Measurements from ENCODE around the gene TNFRSF11A. TPM values are rescaled to one million over a fixed set of nuclear protein-coding genes. Genes with fewer than 3 reads are reported as not detected.

Gene TNFRSF11A
- total RNA-seq, 1 donor from 2014 or later: 0.75 TPM

DNA sequence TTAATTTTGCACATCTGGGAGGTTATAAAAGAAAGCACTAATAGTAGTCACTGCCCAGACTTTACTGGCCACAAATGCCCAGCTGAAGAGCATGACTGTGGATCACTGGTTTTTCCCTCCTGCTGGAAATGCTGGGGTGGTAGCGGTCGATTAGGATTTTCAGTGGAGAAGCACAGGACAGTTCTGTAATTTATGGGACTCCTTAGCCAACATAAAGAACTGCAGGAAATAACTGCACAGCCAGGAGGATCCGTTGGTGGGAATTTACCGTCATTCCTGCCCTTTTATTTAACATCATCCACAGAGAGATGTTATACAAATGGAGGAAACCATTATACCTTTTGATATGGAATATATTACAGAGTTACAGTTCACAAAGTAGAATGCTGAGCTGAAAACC is 61.5 kb downstream of the TNFRSF11A start:
- H3K4me1 Mint-ChIP-seq (ENCODE audit: low read depth, unreplicated experiment): peaks cover 16% of the 10 kb centered on the region
- Histone ChIP-seq H3K4me1 (ENCODE audit: insufficient read depth, low read length) (no peaks in the 10 kb centered on the region), H3K27ac (ENCODE audit: low read depth, low read length) (no peak overlapping the region), H3K4me2 (ENCODE audit: low read length) (no peak overlapping the region), H3K79me2 (ENCODE audit: insufficient read depth, low read length) (no peaks in the 10 kb centered on the region), H3K27me3 (ENCODE audit: insufficient read depth, low read length) (no peaks in the 10 kb centered on the region), H3K4me3 (ENCODE audit: insufficient read depth, low read depth, low read length) (no peak overlapping the region), H3K9me3 (ENCODE audit: insufficient read depth, low read depth, low read length) (no peaks in the 10 kb centered on the region), H3K9ac (ENCODE audit: low read length) (no peak overlapping the region), H3K36me3 (ENCODE audit: insufficient read depth, low read length) (no peaks in the 10 kb centered on the region), H4K20me1 (ENCODE audit: insufficient read depth, low read length) (no peaks in the 10 kb centered on the region), H2AFZ (ENCODE audit: low read depth, low read length) (no peak overlapping the region)
- FAIRE-seq (no peak), DNase-seq (ENCODE audit: low read depth) (no peak)
- no peaks in the 10 kb centered on the region for H3K36me3 Mint-ChIP-seq (ENCODE audit: low read depth, unreplicated experiment)
- H3K9me3 Mint-ChIP-seq (ENCODE audit: unreplicated experiment): peaks cover 4% of the 10 kb centered on the region
- TF ChIP-seq, protein P1, sequence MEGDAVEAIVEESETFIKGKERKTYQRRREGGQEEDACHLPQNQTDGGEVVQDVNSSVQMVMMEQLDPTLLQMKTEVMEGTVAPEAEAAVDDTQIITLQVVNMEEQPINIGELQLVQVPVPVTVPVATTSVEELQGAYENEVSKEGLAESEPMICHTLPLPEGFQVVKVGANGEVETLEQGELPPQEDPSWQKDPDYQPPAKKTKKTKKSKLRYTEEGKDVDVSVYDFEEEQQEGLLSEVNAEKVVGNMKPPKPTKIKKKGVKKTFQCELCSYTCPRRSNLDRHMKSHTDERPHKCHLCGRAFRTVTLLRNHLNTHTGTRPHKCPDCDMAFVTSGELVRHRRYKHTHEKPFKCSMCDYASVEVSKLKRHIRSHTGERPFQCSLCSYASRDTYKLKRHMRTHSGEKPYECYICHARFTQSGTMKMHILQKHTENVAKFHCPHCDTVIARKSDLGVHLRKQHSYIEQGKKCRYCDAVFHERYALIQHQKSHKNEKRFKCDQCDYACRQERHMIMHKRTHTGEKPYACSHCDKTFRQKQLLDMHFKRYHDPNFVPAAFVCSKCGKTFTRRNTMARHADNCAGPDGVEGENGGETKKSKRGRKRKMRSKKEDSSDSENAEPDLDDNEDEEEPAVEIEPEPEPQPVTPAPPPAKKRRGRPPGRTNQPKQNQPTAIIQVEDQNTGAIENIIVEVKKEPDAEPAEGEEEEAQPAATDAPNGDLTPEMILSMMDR (IDR thresholded peaks at IDR 0.05; ENCODE audit: insufficient read depth, low read depth, low read length): no peak
- no peak for TF ChIP-seq EZH2 (IDR thresholded peaks at IDR 0.05; ENCODE audit: insufficient read depth, low read length)
- no peaks in the 10 kb centered on the region for H3K27me3 Mint-ChIP-seq (ENCODE audit: low read depth, unreplicated experiment)
- H3K4me3 Mint-ChIP-seq (ENCODE audit: unreplicated experiment): no peak overlapping the region
- no peak overlapping the region for H3K27ac Mint-ChIP-seq (ENCODE audit: unreplicated experiment)

DNA sequence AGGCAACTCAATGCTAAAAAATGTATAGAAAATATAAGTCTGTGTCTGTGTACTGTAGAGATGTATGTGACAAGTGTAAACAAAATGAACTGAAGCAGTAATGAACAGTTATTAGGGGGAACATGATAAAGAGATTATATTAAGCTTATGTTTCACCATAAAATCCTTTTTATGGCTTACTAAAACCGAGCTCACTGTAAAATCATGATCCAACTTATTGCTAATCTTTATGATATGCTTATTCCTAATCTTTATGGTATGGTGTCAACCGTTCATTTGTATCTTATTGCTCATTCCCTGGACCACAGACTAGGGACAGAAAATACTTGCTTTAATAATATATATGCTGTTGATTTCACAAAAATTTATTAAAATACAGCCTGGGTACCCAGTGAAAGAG is 62.1 kb downstream of the TNFRSF11A start:
- H3K79me2 ChIP-seq (ENCODE audit: insufficient read depth, low read length): no peaks in the 10 kb centered on the region
- no peaks in the 10 kb centered on the region for H3K36me3 ChIP-seq (ENCODE audit: insufficient read depth, low read length)
- no peak overlapping the region for H3K9ac ChIP-seq (ENCODE audit: low read length)
- no peak overlapping the region for H3K4me3 Mint-ChIP-seq (ENCODE audit: unreplicated experiment)
- H3K9me3 Mint-ChIP-seq (ENCODE audit: unreplicated experiment): peaks cover 4% of the 10 kb centered on the region
- H3K27me3 Mint-ChIP-seq (ENCODE audit: low read depth, unreplicated experiment): no peaks in the 10 kb centered on the region
- H3K27ac ChIP-seq (ENCODE audit: low read depth, low read length): no peak overlapping the region
- no peaks in the 10 kb centered on the region for H3K27me3 ChIP-seq (ENCODE audit: insufficient read depth, low read length)
- no peaks in the 10 kb centered on the region for H3K36me3 Mint-ChIP-seq (ENCODE audit: low read depth, unreplicated experiment)
- H3K27ac Mint-ChIP-seq (ENCODE audit: unreplicated experiment): no peak overlapping the region
- no peak for DNase-seq (ENCODE audit: low read depth)
- H3K4me1 ChIP-seq (ENCODE audit: insufficient read depth, low read length): no peaks in the 10 kb centered on the region
- H3K9me3 ChIP-seq (ENCODE audit: insufficient read depth, low read depth, low read length): no peaks in the 10 kb centered on the region
- TF ChIP-seq EZH2 (IDR thresholded peaks at IDR 0.05; ENCODE audit: insufficient read depth, low read length): no peak
- TF ChIP-seq, protein P1 (IDR thresholded peaks at IDR 0.05; ENCODE audit: insufficient read depth, low read depth, low read length): no peak
- no peak overlapping the region for H2AFZ ChIP-seq (ENCODE audit: low read depth, low read length)
- no peaks in the 10 kb centered on the region for H4K20me1 ChIP-seq (ENCODE audit: insufficient read depth, low read length)
- no peak overlapping the region for H3K4me3 ChIP-seq (ENCODE audit: insufficient read depth, low read depth, low read length)
- no peak overlapping the region for H3K4me2 ChIP-seq (ENCODE audit: low read length)
- peaks cover 16% of the 10 kb centered on the region for H3K4me1 Mint-ChIP-seq (ENCODE audit: low read depth, unreplicated experiment)
- FAIRE-seq: no peak

DNA sequence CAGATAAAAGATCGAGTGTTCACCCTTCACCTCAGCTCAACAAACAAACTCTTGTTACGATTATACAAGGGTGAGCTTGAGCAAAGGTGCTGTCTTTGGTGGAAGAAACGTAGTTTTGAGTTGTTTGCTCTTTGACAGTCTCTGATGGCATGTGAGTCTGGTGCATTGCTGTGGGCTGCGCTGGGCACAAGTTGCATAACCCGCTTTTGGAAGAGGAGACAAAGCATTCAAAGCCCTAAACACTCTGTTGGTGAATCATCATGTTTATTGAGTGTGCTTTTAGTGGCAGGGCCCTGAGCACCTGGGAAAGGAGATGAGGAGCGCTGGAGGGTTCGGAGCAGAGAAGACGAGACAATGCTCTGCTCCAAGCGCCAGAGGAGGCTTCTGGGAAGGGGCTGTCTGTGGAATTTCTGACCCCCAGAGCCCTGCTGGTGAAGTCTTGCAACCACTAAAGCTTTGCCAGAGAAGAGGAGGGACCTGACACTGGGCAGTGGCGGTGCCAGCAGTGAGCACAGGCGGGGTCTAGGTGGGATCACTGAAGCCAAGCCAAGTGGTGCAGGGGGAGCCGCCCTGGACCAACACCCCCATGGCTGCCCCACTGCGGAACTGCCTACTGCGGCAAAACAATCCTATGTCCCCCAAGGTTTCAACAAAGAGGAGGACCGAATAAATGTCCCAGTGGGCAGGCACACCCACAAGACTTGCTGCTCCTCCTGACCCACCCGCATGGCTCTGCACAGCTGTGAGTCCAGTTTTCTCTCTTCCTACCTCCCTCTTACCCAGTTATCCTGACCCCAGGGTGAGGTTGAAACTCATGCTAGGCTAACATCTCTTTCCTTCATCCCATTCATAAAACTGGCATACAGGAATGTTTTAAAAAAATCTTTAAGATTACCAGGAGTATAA is 64.0 kb downstream of the TNFRSF11A start:
- H3K27me3 Mint-ChIP-seq (ENCODE audit: low read depth, unreplicated experiment): no peaks in the 10 kb centered on the region
- Histone ChIP-seq H3K27ac (ENCODE audit: low read depth, low read length) (no peak overlapping the region), H3K9ac (ENCODE audit: low read length) (no peak overlapping the region), H3K4me1 (ENCODE audit: insufficient read depth, low read length) (no peaks in the 10 kb centered on the region), H2AFZ (ENCODE audit: low read depth, low read length) (no peak overlapping the region), H3K36me3 (ENCODE audit: insufficient read depth, low read length) (no peaks in the 10 kb centered on the region), H3K79me2 (ENCODE audit: insufficient read depth, low read length) (no peaks in the 10 kb centered on the region), H3K9me3 (ENCODE audit: insufficient read depth, low read depth, low read length) (no peaks in the 10 kb centered on the region), H3K4me2 (ENCODE audit: low read length) (no peak overlapping the region), H3K4me3 (ENCODE audit: insufficient read depth, low read depth, low read length) (no peak overlapping the region), H3K27me3 (ENCODE audit: insufficient read depth, low read length) (peaks cover 2% of the 10 kb centered on the region), H4K20me1 (ENCODE audit: insufficient read depth, low read length) (no peaks in the 10 kb centered on the region)
- FAIRE-seq (no peak), DNase-seq (ENCODE audit: low read depth) (no peak)
- peak overlapping the region; percentile 20 for H3K27ac Mint-ChIP-seq (ENCODE audit: unreplicated experiment)
- H3K9me3 Mint-ChIP-seq (ENCODE audit: unreplicated experiment): peaks cover 4% of the 10 kb centered on the region
- H3K4me1 Mint-ChIP-seq (ENCODE audit: low read depth, unreplicated experiment): peaks cover 16% of the 10 kb centered on the region
- H3K36me3 Mint-ChIP-seq (ENCODE audit: low read depth, unreplicated experiment): no peaks in the 10 kb centered on the region
- no peak overlapping the region for H3K4me3 Mint-ChIP-seq (ENCODE audit: unreplicated experiment)
- TF ChIP-seq, protein P1 (IDR thresholded peaks at IDR 0.05; ENCODE audit: insufficient read depth, low read depth, low read length): no peak
- no peak for TF ChIP-seq EZH2 (IDR thresholded peaks at IDR 0.05; ENCODE audit: insufficient read depth, low read length)

All from astrocyte (in vitro differentiated cells and primary cell).